GM12891 (cell line): Measurements from ENCODE around the gene SPDYE5.
"Not testable (repeated sequence)": the region's sequence is repeated elsewhere in the genome, so short reads cannot be mapped to it uniquely, and the experiment has no call there.

Source experiments
- PAX5 ChIP-seq: IDR thresholded peaks from 2 replicates; pipeline ENCODE4 v1.6.1; 2011; ENCODE audit warnings: low read length, moderate library complexity, mild to moderate bottlenecking; ENCODE audit not compliant: insufficient read depth, severe bottlenecking
- POLR2A ChIP-seq: IDR thresholded peaks from 2 replicates; pipeline ENCODE4 v1.6.1; 2011; ENCODE audit warnings: low read depth, low read length, control low read depth
- POLR2AphosphoS5 ChIP-seq: IDR thresholded peaks from 2 replicates; pipeline ENCODE4 v1.6.1; 2011; ENCODE audit warnings: low read depth, low read length, control low read depth
- POU2F2 ChIP-seq: IDR thresholded peaks from 2 replicates; pipeline ENCODE4 v1.6.1; 2011; ENCODE audit warnings: low read depth, mild to moderate bottlenecking, control low read depth, low read length, moderate library complexity
- SPI1 ChIP-seq: IDR thresholded peaks from 2 replicates; pipeline ENCODE4 v1.6.1; 2011; ENCODE audit warnings: low read depth, low read length, control low read depth
- TAF1 ChIP-seq: IDR thresholded peaks from 2 replicates; pipeline ENCODE4 v1.6.1; 2011; ENCODE audit warnings: low read depth, low read length, control low read depth

- TF ChIP-seq POLR2A, POLR2AphosphoS5, TAF1, SPI1, PAX5, POU2F2: not testable (repeated sequence)
Observed at GRCh38 chr7:75442465-75443111, 49.5 kb upstream of the SPDYE5 start.
